Measurements from ENCODE around the gene CCDC91.

- TF ChIP-seq CTCF (IDR thresholded peaks at IDR 0.05) (no peak), POLR2A (IDR thresholded peaks at IDR 0.05) (no peak)
Observed at GRCh38 chr12:28456934-28457710, 266.9 kb downstream of the CCDC91 start.

Data from Peyer's patch (tissue), 4 donors.